ENCODE measurements around the gene NSMCE1. TPM values are rescaled to one million over a fixed set of nuclear protein-coding genes. Genes with fewer than 3 reads are reported as not detected.

Gene NSMCE1
- total RNA-seq, 4 donors from 2014 or later: 6.2 to 90.8 (median 27.2) TPM

DNA sequence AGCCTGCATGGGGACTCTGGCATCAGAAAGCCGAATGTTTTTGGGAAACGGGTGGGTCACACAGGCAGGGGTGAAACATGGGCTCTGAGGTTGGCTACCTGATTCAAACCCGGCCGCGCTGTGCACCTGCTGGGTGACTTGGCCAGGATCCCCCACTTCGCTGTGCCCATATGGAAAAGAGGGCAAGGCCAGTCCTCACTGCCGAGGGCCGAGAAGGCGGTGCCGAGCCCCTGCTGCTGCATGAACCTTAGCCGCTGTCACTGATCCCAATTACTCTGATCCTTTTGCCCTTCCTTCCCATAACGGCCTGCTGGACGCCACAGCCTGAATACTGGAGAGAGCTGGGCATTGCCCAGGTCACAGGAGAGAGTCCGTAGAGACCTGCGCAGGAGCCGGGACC lies 47.6 kb downstream of the NSMCE1 start:
- intact Hi-C loops (cut with DNase I; ENCODE audit: low total_unique reads) (no loop called here), in situ Hi-C loops (cut with MboI; ENCODE audit: low pct_ligation_motif_present in 1 of 4, low pct_unique_long_range_greater_than_20kb in 1 of 4, low sequenced_read_pairs in 3 of 4) (no loop called here)
- Histone ChIP-seq H3K27me3 (no peaks in the 10 kb centered on the region), H3K27ac (no peak overlapping the region), H3K9me3 (no peaks in the 10 kb centered on the region), H3K36me3 (peaks cover 0 to 4% (median 0%) of the 10 kb centered on the region in 4 donors), H3K4me1 (peaks cover 5 to 21% (median 12%) of the 10 kb centered on the region in 4 donors), H3K4me3 (no peak overlapping the region)
- 91% methylated on average over 16 of the region's 16 CpGs; no CpG with 5 or more reads in 1 of the 2 donors for WGBS, 2 donors (ENCODE audit: low coverage in 1 of 2)
- DNase-seq: no peak
- TF ChIP-seq POLR2AphosphoS5 (IDR thresholded peaks at IDR 0.05) (no peak), EP300 (IDR thresholded peaks at IDR 0.05; ENCODE audit: low read depth) (no peak), POLR2A (IDR thresholded peaks at IDR 0.05) (no peak), CTCF (IDR thresholded peaks at IDR 0.05) (no peak)

GRCh38 chr16:27220527-27220926 lies 48.0 kb downstream of the NSMCE1 start:
- WGBS, 2 donors (ENCODE audit: low coverage in 1 of 2): 94% methylated on average over 8 of the region's 8 CpGs; no CpG with 5 or more reads in 1 of the 2 donors
- no peak for TF ChIP-seq CTCF (IDR thresholded peaks at IDR 0.05)
- no peak for TF ChIP-seq POLR2AphosphoS5 (IDR thresholded peaks at IDR 0.05)
- no peak for TF ChIP-seq EP300 (IDR thresholded peaks at IDR 0.05; ENCODE audit: low read depth)
- no peak for TF ChIP-seq POLR2A (IDR thresholded peaks at IDR 0.05)
- DNase-seq: no peak
- H3K9me3 ChIP-seq: no peaks in the 10 kb centered on the region
- in situ Hi-C loops (cut with MboI; ENCODE audit: low pct_ligation_motif_present in 1 of 4, low pct_unique_long_range_greater_than_20kb in 1 of 4, low sequenced_read_pairs in 3 of 4): no loop called here
- H3K4me1 ChIP-seq: peaks cover 5 to 18% (median 8%) of the 10 kb centered on the region in 4 donors
- intact Hi-C loops (cut with DNase I; ENCODE audit: low total_unique reads): no loop called here
- H3K27me3 ChIP-seq: no peaks in the 10 kb centered on the region
- H3K36me3 ChIP-seq: peaks cover 0 to 4% (median 0%) of the 10 kb centered on the region in 4 donors
- H3K27ac ChIP-seq: no peak overlapping the region
- H3K4me3 ChIP-seq: no peak overlapping the region

DNA sequence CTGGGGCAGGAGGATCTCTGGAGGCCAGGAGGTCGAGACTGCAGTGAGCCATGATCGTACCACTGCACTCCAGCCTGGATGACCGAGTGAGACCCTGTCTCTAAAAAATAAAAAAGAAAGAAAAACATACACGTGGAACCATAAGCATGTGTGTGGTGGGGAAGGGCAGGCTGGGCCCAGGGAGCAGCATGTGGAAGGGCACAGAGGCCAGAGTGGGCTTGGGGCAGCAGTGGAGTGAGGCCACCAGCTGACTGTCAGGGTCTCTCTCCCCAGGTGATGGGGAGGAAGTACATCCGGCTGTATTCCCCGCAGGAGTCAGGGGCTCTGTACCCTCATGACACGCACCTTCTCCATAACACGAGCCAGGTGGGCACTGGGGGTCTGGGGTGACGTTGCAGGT lies 48.5 kb downstream of the NSMCE1 start:
- Histone ChIP-seq H3K4me1 (peaks cover 5 to 15% (median 5%) of the 10 kb centered on the region in 4 donors), H3K27ac (no peak overlapping the region), H3K36me3 (peaks cover 0 to 4% (median 0%) of the 10 kb centered on the region in 4 donors), H3K9me3 (no peaks in the 10 kb centered on the region), H3K4me3 (no peak overlapping the region), H3K27me3 (no peaks in the 10 kb centered on the region)
- in situ Hi-C loops (cut with MboI; ENCODE audit: low pct_ligation_motif_present in 1 of 4, low pct_unique_long_range_greater_than_20kb in 1 of 4, low sequenced_read_pairs in 3 of 4): no loop called here
- intact Hi-C loops (cut with DNase I; ENCODE audit: low total_unique reads): no loop called here
- TF ChIP-seq CTCF (IDR thresholded peaks at IDR 0.05): no peak
- no peak for TF ChIP-seq EP300 (IDR thresholded peaks at IDR 0.05; ENCODE audit: low read depth)
- TF ChIP-seq POLR2AphosphoS5 (IDR thresholded peaks at IDR 0.05): no peak
- no peak for TF ChIP-seq POLR2A (IDR thresholded peaks at IDR 0.05)
- 82 to 91% methylated on average over 5 to 9 of the region's 9 CpGs for WGBS, 2 donors (ENCODE audit: low coverage in 1 of 2)
- DNase-seq: no peak

- no peak for DNase-seq
- intact Hi-C loops (cut with DNase I; ENCODE audit: low total_unique reads) (no loop called here), in situ Hi-C loops (cut with MboI; ENCODE audit: low pct_ligation_motif_present in 1 of 4, low pct_unique_long_range_greater_than_20kb in 1 of 4, low sequenced_read_pairs in 3 of 4) (no loop called here)
- Histone ChIP-seq H3K9me3 (no peaks in the 10 kb centered on the region), H3K4me3 (no peak overlapping the region), H3K27me3 (no peaks in the 10 kb centered on the region), H3K4me1 (peaks cover 5 to 22% (median 9%) of the 10 kb centered on the region in 4 donors), H3K27ac (no peak overlapping the region), H3K36me3 (peaks cover 0 to 2% (median 0%) of the 10 kb centered on the region in 4 donors)
- 84% methylated on average over 10 of the region's 10 CpGs; no CpG with 5 or more reads in 1 of the 2 donors for WGBS, 2 donors (ENCODE audit: low coverage in 1 of 2)
- TF ChIP-seq POLR2A (IDR thresholded peaks at IDR 0.05) (no peak), CTCF (IDR thresholded peaks at IDR 0.05) (no peak), EP300 (IDR thresholded peaks at IDR 0.05; ENCODE audit: low read depth) (no peak), POLR2AphosphoS5 (IDR thresholded peaks at IDR 0.05) (no peak)
Measured at GRCh38 chr16:27219161-27219560, 49.4 kb downstream of the NSMCE1 start.

Data from transverse colon (tissue), 4 donors.